ENCODE data around the gene JAG2.

JAG2 gene

GRCh38 chr14:105153331-105153731 is 15.2 kb downstream of the JAG2 start:
- in situ Hi-C loops (cut with MboI; ENCODE audit: low sequenced_read_pairs) = no loop called here

GRCh38 chr14:105152794-105153241 is 15.8 kb downstream of the JAG2 start:
- in situ Hi-C loops (cut with MboI; ENCODE audit: low sequenced_read_pairs) = no loop called here

GRCh38 chr14:105151838-105152793 is 16.5 kb downstream of the JAG2 start:
- in situ Hi-C loops (cut with MboI; ENCODE audit: low sequenced_read_pairs) = no loop called here

GRCh38 chr14:105151084-105151837 is 17.3 kb downstream of the JAG2 start:
- in situ Hi-C loops (cut with MboI; ENCODE audit: low sequenced_read_pairs) = no loop called here

- in situ Hi-C loops (cut with MboI; ENCODE audit: low sequenced_read_pairs) = no loop called here
These were observed 18.1 kb downstream of the JAG2 start for GRCh38 chr14:105150368-105151083.

GRCh38 chr14:105150026-105150367 is 18.6 kb downstream of the JAG2 start:
- in situ Hi-C loops (cut with MboI; ENCODE audit: low sequenced_read_pairs) = no loop called here

- in situ Hi-C loops (cut with MboI; ENCODE audit: low sequenced_read_pairs) = no loop called here
These were observed 19.3 kb downstream of the JAG2 start for GRCh38 chr14:105149146-105149781.

GRCh38 chr14:105148604-105149145 is 19.9 kb downstream of the JAG2 start:
- in situ Hi-C loops (cut with MboI; ENCODE audit: low sequenced_read_pairs) = no loop called here

- in situ Hi-C loops (cut with MboI; ENCODE audit: low sequenced_read_pairs) = no loop called here
These were observed 20.6 kb downstream of the JAG2 start for GRCh38 chr14:105147671-105148603.

GRCh38 chr14:105146976-105147635 is 21.5 kb downstream of the JAG2 start:
- in situ Hi-C loops (cut with MboI; ENCODE audit: low sequenced_read_pairs) = no loop called here

GRCh38 chr14:105146181-105146975 is 22.2 kb downstream of the JAG2 start:
- in situ Hi-C loops (cut with MboI; ENCODE audit: low sequenced_read_pairs) = no loop called here

- in situ Hi-C loops (cut with MboI; ENCODE audit: low sequenced_read_pairs) = no loop called here
These were observed 23.0 kb downstream of the JAG2 start for GRCh38 chr14:105145381-105146180.

GRCh38 chr14:105144666-105145380 is 23.8 kb downstream of the JAG2 start:
- in situ Hi-C loops (cut with MboI; ENCODE audit: low sequenced_read_pairs) = no loop called here

- in situ Hi-C loops (cut with MboI; ENCODE audit: low sequenced_read_pairs) = no loop called here
These were observed 24.4 kb downstream of the JAG2 start for GRCh38 chr14:105144026-105144665.

- in situ Hi-C loops (cut with MboI; ENCODE audit: low sequenced_read_pairs) = no loop called here
These were observed 25.0 kb downstream of the JAG2 start for GRCh38 chr14:105143451-105144025.
